A549 treated with ZK216348 at 1 μM for 4 hours (cell line): ENCODE data around the gene ZNF354C. TPM values are rescaled to one million over a fixed set of nuclear protein-coding genes. Genes with fewer than 3 reads are reported as not detected.

Source experiments
- total RNA-seq: library from RNA; stranded (reverse); fragments of 200-300 nt; extraction: Qiagen RNA extraction; gene quantifications from 5 replicates; pipeline ENCODE4 v1.2.3, GENCODE V29; 2022; ENCODE audit warnings: low read depth

Gene ZNF354C
- total RNA-seq, result 0.53 to 0.97 TPM (median 0.84 TPM) in 5 replicates

DNA sequence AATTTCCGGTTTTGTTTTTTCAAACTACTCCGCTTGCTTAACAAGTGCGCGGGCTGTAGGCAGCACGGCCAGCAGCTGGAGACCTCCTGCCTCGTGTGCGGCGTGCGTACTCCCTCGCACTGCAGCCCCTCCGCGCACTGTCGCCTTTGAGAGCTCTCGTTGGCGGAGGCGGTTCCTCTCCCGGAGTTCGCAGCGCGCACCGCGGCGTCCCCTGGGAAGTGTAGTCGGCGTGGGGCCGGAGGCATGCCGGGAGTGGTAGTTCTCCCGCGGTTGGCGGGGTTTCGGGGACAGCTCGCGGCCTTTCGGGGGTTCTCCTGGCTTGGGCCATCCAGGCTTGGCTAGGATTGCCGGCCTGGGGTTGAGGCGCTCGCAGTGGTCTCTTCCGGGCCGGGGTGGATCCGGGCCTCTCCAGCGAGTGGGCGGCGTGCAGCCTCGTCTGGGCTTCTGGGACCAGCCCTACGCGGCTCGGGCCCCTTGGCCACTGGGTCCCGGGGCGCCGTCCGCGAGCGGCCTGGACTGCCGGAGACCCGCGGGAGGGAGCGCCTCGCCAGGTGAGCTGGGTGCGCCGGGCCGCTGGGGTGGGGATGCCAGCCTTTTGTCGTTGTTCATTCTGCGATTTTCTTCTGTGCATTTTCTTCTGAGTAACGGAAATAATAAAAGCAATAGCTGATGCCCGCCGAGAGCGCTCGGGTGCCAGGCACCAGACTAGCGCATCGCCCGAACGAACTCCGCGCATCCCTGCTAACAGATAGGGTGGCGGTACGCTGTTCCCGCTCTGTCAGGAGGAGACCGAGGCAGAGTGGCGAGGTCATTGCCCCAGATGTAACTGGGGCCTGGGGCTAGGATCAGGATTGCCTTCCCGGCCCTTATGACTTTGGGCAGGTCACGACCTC, at the start of gene ZNF354C:
TSS of gene ZNF354C (plus strand) at position 258 of the 893 bp plus-strand sequence. CDS start 1,696 bp downstream, outside the sequence.

DNA sequence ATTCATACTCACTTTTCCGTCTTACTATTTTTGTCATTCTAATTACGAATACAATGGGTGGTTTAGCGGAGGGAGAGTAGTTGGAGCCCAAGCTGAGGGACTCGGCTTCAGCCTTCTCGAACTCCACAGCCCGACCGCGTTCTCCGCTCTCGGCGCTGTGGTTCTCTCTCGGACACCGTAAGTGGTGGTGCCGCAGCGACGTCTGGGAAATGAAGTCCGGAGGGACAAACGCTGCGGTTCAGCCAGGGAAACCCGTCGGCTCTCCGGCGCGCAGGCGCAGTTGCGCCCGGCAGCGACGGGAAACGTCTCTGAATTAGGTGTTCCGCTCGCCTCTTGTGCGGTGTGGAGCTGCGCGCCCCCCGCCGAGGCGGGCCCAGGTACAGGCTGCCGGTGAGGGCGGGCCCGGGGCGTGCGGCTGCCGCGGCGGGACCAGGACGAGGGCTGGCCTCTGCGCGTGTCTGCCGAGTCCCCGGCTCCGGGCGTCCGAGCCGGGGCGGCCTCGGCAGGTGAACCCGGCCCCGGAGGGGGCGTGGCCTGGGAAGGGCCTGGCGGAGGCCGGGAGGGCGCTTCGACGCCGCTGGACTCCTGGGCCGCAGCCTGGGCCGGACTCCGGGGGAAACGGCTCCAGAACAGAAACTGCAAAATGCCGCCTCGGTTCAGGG, 36.5 kb upstream of the ZNF354C start, which contains the start of gene ZNF879:
TSS of gene ZNF879 (plus strand) at position 277 of the 662 bp plus-strand sequence. CDS start 1,201 bp downstream, outside the sequence.

Other genes with a start within 250 kb of the ZNF354C start
- 3.1 to 6.1 TPM (median 5.2 TPM) in 5 replicates for gene ZNF354B, start 200.4 kb upstream of the ZNF354C start, total RNA-seq
- not detected in 5 replicates for gene ZFP2, start 164.5 kb upstream of the ZNF354C start, total RNA-seq
- gene ZNF454, start 119.2 kb upstream of the ZNF354C start, total RNA-seq, result not detected in 5 replicates
- not detected in 5 replicates for gene GRM6, start 65.1 kb upstream of the ZNF354C start, total RNA-seq
- 0.30 to 0.65 TPM (median 0.63 TPM) in 5 replicates for gene ZNF879, start 36.6 kb upstream of the ZNF354C start, total RNA-seq